Breast epithelium (tissue), 3 donors: ENCODE measurements around the gene NEGR1.

Source experiments
- CTCF ChIP-seq, 3 donors: fragments of 450-650 bp; IDR thresholded peaks; one replicate each; pipeline ENCODE4 v1.5.1; 2016 to 2017; ENCODE audit warnings: antibody characterized with exemption in 3 of 3, mild to moderate bottlenecking in 3 of 3, moderate library complexity in 3 of 3
- POLR2A ChIP-seq: fragments of 450-650 bp; IDR thresholded peaks from one replicate; pipeline ENCODE4 v1.6.1; 2016; ENCODE audit warnings: antibody characterized with exemption, mild to moderate bottlenecking, moderate library complexity

GRCh38 chr1:71586030-71586429 lies 696.3 kb downstream of the NEGR1 start:
- TF ChIP-seq POLR2A, result no peak
- no peak for TF ChIP-seq CTCF (IDR thresholded peaks at IDR 0.05)
